Naive thymus-derived CD4-positive, alpha-beta T cell (primary cell): ENCODE data around the gene VWDE. TPM values are rescaled to one million over a fixed set of nuclear protein-coding genes. Genes with fewer than 3 reads are reported as not detected.
"Not testable (repeated sequence)": the region's sequence is repeated elsewhere in the genome, so short reads cannot be mapped to it uniquely, and the experiment has no call there.

ENCODE experiments used
- ATAC-seq: fragments of 150-1000 bp; cut with Tn5 transposase; 2 replicates; pipeline ENCODE4 v1.10.0; 2021; ENCODE audit warnings: mild to moderate bottlenecking, moderate library complexity
- CTCF ChIA-PET: fragments of 350-600 bp; sonication (Branson Sonifier 250); formaldehyde crosslinking; loops from one replicate; lab custom pipeline; 2021; ENCODE audit warnings: antibody characterized with exemption; lab: Charles Lee
- POLR2A ChIA-PET: fragments of 350-600 bp; sonication (Branson Sonifier 250); formaldehyde crosslinking; loops from one replicate; lab custom pipeline; 2021; ENCODE audit warnings: antibody characterized with exemption, inconsistent platforms; lab: Charles Lee
- DNase-seq, 9 donors: peaks; one replicate each; pipeline versions ENCODE4 v3.0.0 to v3.0.0-alpha.2; 2020 to 2022; ENCODE audit warnings: mixed read lengths in 1 of 9
- H3K27ac ChIP-seq: one replicate; pipeline ENCODE4 v1.7.0; 2013; ENCODE audit warnings: mild to moderate bottlenecking, low read depth, low read length, moderate library complexity
- H3K27me3 ChIP-seq, 2 donors: one replicate each; pipeline ENCODE4 v1.7.0; 2013; ENCODE audit warnings: low read length in 2 of 2, mild to moderate bottlenecking in 2 of 2, moderate library complexity in 2 of 2; ENCODE audit not compliant: control insufficient read depth in 2 of 2, insufficient read depth in 2 of 2
- H3K36me3 ChIP-seq, 3 experiments: 1 replicate in 2 of 3; 2 replicates in 1 of 3; pipeline ENCODE4 v1.7.0; 2013; ENCODE audit warnings: low read length in 3 of 3, mild to moderate bottlenecking in 3 of 3, moderate library complexity in 1 of 3; ENCODE audit not compliant: insufficient read depth in 3 of 3, control insufficient read depth in 2 of 3
- H3K4me1 ChIP-seq, 2 donors: one replicate each; pipeline ENCODE4 v1.7.0; 2013; ENCODE audit warnings: low read length in 2 of 2, mild to moderate bottlenecking in 2 of 2, moderate library complexity in 1 of 2; ENCODE audit not compliant: control insufficient read depth in 2 of 2, insufficient read depth in 2 of 2
- H3K4me3 ChIP-seq: 2 replicates; pipeline ENCODE4 v1.7.0; 2013; ENCODE audit warnings: mild to moderate bottlenecking, low read length
- H3K9me3 ChIP-seq, 3 experiments: 1 replicate in 2 of 3; 2 replicates in 1 of 3; pipeline ENCODE4 v1.7.0; 2013; ENCODE audit warnings: low read length in 3 of 3; ENCODE audit not compliant: control insufficient read depth in 2 of 3
- H3K27ac Mint-ChIP-seq, 9 donors: one replicate each; pipeline ENCODE4 v1.8.0; 2020 to 2022; ENCODE audit warnings: mixed read lengths in 9 of 9, mild to moderate bottlenecking in 8 of 9, moderate library complexity in 5 of 9, inconsistent platforms in 2 of 9
- H3K27me3 Mint-ChIP-seq, 5 donors: one replicate each; pipeline ENCODE4 v1.8.0; 2021 to 2022; ENCODE audit warnings: mixed read lengths in 5 of 5, mild to moderate bottlenecking in 1 of 5
- H3K36me3 Mint-ChIP-seq, 5 donors: one replicate each; pipeline ENCODE4 v1.8.0; 2020 to 2022; ENCODE audit warnings: mixed read lengths in 5 of 5, mild to moderate bottlenecking in 3 of 5, inconsistent platforms in 1 of 5
- H3K4me1 Mint-ChIP-seq, 7 donors: one replicate each; pipeline ENCODE4 v1.8.0; 2020 to 2022; ENCODE audit warnings: mixed read lengths in 7 of 7, mild to moderate bottlenecking in 3 of 7, inconsistent platforms in 1 of 7
- H3K4me3 Mint-ChIP-seq, 10 donors: one replicate each; pipeline ENCODE4 v1.8.0; 2020 to 2022; ENCODE audit warnings: mild to moderate bottlenecking in 10 of 10, mixed read lengths in 10 of 10, moderate library complexity in 6 of 10, inconsistent platforms in 2 of 10
- H3K9me3 Mint-ChIP-seq, 11 donors: one replicate each; pipeline ENCODE4 v1.8.0; 2020 to 2022; ENCODE audit warnings: mixed read lengths in 11 of 11, mild to moderate bottlenecking in 4 of 11, inconsistent platforms in 1 of 11, moderate library complexity in 1 of 11
- intact Hi-C, 2 donors: fragments of 100-400 bp; cut with micrococcal nuclease; formaldehyde crosslinking; loops; one replicate each; pipeline ENCODE4 v1.15.1; 2023
- polyA plus RNA-seq, 2 donors: library from polyadenylated mRNA; unstranded; fragments of 300-500 nt; fragmentation: Illumina TruSeq; gene quantifications; one replicate each; pipeline ENCODE4 v1.2.3, GENCODE V29; 2021
- total RNA-seq, 6 experiments: library from RNA in 5 of 6; stranded (reverse) in 5 of 6; gene quantifications; 1 replicate in 5 of 6; 2 replicates in 1 of 6; pipeline ENCODE4 v1.2.3 and lab custom pipeline; 2021 to 2026

Gene VWDE
- total RNA-seq (1 to 10 TPM; 1.3 to 4.9 (median 3.9) TPM), polyA plus RNA-seq (under 1 TPM; 0.13 to 0.76 TPM), total RNA-seq (lab: John Stamatoyannopoulos, UW) (7.4 reads per million, percentile 30 among the genes with 10 or more reads in this experiment)

- ATAC-seq (peak; percentile 89), DNase-seq (peak; percentile 3 to 74 (median 29))
- H3K9me3 ChIP-seq, result peaks cover 0 to 3% (median 0%) of the 10 kb centered on the region in 3 experiments
- intact Hi-C loops, result loop anchor here (1.0 to 5.0 kb wide), 6 partner anchors 14 to 283 kb away; partner anchors contain the start of gene TMEM106B (in 2 of the 2)
- Mint-ChIP-seq H3K9me3 (peaks cover under 1 to 10% (median 2%) of the 10 kb centered on the region in 11 donors), H3K27ac (peak within 1 kb of the TSS in 6 of 9 donors; percentile 14 to 89 (median 82)), H3K36me3 (peaks cover 0 to 5% (median 0%) of the 10 kb centered on the region in 5 donors), H3K4me1 (peaks cover 11 to 20% (median 16%) of the 10 kb centered on the region in 7 donors), H3K4me3 (peak within 1 kb of the TSS; percentile 80 to 96 (median 88)), H3K27me3 (peaks cover 14 to 44% (median 25%) of the 10 kb centered on the region in 5 donors)
- ChIA-PET POLR2A (no interaction called here), CTCF (no interaction called here)
- H3K36me3 ChIP-seq, result no peaks in the 10 kb centered on the region
- no peaks in the 10 kb centered on the region for H3K4me1 ChIP-seq
- peak within 1 kb of the TSS; percentile 38 for H3K27ac ChIP-seq
- H3K27me3 ChIP-seq, result no peaks in the 10 kb centered on the region
- peak within 1 kb of the TSS; percentile 62 for H3K4me3 ChIP-seq
Observed at GRCh38 chr7:12403287-12404181, at the start of gene VWDE. Gene VWDE (minus strand): TSS chr7:12403865. CDS start chr7:12403716, 149 bp downstream.

- H3K27ac ChIP-seq, H3K36me3 ChIP-seq, H3K4me1 ChIP-seq, H3K9me3 Mint-ChIP-seq, intact Hi-C loops, H3K4me3 Mint-ChIP-seq, H3K9me3 ChIP-seq, CTCF ChIA-PET, POLR2A ChIA-PET, H3K27me3 ChIP-seq, H3K4me1 Mint-ChIP-seq, DNase-seq, ATAC-seq, H3K4me3 ChIP-seq, H3K27ac Mint-ChIP-seq, H3K36me3 Mint-ChIP-seq: not testable (repeated sequence)
- peaks cover 4 to 24% (median 9%) of the 10 kb centered on the region in 5 donors for H3K27me3 Mint-ChIP-seq
Observed at GRCh38 chr7:12453136-12453535, 49.5 kb upstream of the VWDE start.

GRCh38 chr7:12450615-12451014, 47.0 kb upstream of the VWDE start:
- Mint-ChIP-seq H3K27me3 (peaks cover 4 to 20% (median 5%) of the 10 kb centered on the region in 5 donors), H3K36me3 (peaks cover 0 to 4% (median 0%) of the 10 kb centered on the region in 5 donors), H3K4me1 (no peaks in the 10 kb centered on the region), H3K9me3 (peaks cover 0 to 10% (median 0%) of the 10 kb centered on the region in 11 donors), H3K4me3 (no peak overlapping the region), H3K27ac (no peak overlapping the region)
- ATAC-seq, result no peak
- H3K4me1 ChIP-seq, result no peaks in the 10 kb centered on the region
- ChIA-PET POLR2A (no interaction called here), CTCF (no interaction called here)
- no peaks in the 10 kb centered on the region for H3K36me3 ChIP-seq
- no peak overlapping the region for H3K27ac ChIP-seq
- intact Hi-C loops, result no loop called here
- no peak for DNase-seq
- H3K4me3 ChIP-seq, result no peak overlapping the region
- no peaks in the 10 kb centered on the region for H3K27me3 ChIP-seq
- no peaks in the 10 kb centered on the region for H3K9me3 ChIP-seq

- H3K9me3 Mint-ChIP-seq, result peaks cover 0 to under 1% (median 0%) of the 10 kb centered on the region in 11 donors
- H3K36me3 Mint-ChIP-seq, result no peaks in the 10 kb centered on the region
- ChIA-PET POLR2A (no interaction called here), CTCF (no interaction called here)
- ATAC-seq (no peak), DNase-seq (no peak)
- intact Hi-C loops, result no loop called here
- no peaks in the 10 kb centered on the region for H3K4me1 Mint-ChIP-seq
- H3K4me3 Mint-ChIP-seq, result no peak overlapping the region
- peaks cover 0 to 23% (median 11%) of the 10 kb centered on the region in 5 donors for H3K27me3 Mint-ChIP-seq
- H3K27me3 ChIP-seq, result no peaks in the 10 kb centered on the region
- H3K36me3 ChIP-seq, result no peaks in the 10 kb centered on the region
- no peaks in the 10 kb centered on the region for H3K4me1 ChIP-seq
- H3K9me3 ChIP-seq, result no peaks in the 10 kb centered on the region
- H3K4me3 ChIP-seq, result no peak overlapping the region
- H3K27ac Mint-ChIP-seq, result no peak overlapping the region
- no peak overlapping the region for H3K27ac ChIP-seq
Observed at GRCh38 chr7:12444785-12445184, 41.1 kb upstream of the VWDE start.

- no peaks in the 10 kb centered on the region for H3K36me3 ChIP-seq
- no peaks in the 10 kb centered on the region for H3K27me3 ChIP-seq
- no peaks in the 10 kb centered on the region for H3K36me3 Mint-ChIP-seq
- no peak overlapping the region for H3K27ac Mint-ChIP-seq
- intact Hi-C loops, result no loop called here
- H3K4me3 ChIP-seq, result no peak overlapping the region
- POLR2A ChIA-PET, result no interaction called here
- no peaks in the 10 kb centered on the region for H3K9me3 ChIP-seq
- no peaks in the 10 kb centered on the region for H3K4me1 ChIP-seq
- H3K27ac ChIP-seq, result no peak overlapping the region
- peaks cover 0 to 21% (median 6%) of the 10 kb centered on the region in 5 donors for H3K27me3 Mint-ChIP-seq
- no peaks in the 10 kb centered on the region for H3K9me3 Mint-ChIP-seq
- no peak for ATAC-seq
- DNase-seq, result no peak
- H3K4me1 Mint-ChIP-seq, result no peaks in the 10 kb centered on the region
- no peak overlapping the region for H3K4me3 Mint-ChIP-seq
- CTCF ChIA-PET, result no interaction called here
Observed at GRCh38 chr7:12440229-12440628, 36.6 kb upstream of the VWDE start.

- no peaks in the 10 kb centered on the region for H3K4me1 Mint-ChIP-seq
- ATAC-seq, result no peak
- peaks cover 0 to 22% (median 5%) of the 10 kb centered on the region in 5 donors for H3K27me3 Mint-ChIP-seq
- H3K27ac ChIP-seq, result no peak overlapping the region
- DNase-seq, result no peak
- intact Hi-C loops, result no loop called here
- H3K36me3 ChIP-seq, result no peaks in the 10 kb centered on the region
- H3K27me3 ChIP-seq, result no peaks in the 10 kb centered on the region
- no peak overlapping the region for H3K4me3 ChIP-seq
- H3K27ac Mint-ChIP-seq, result no peak overlapping the region
- no peak overlapping the region for H3K4me3 Mint-ChIP-seq
- ChIA-PET POLR2A (no interaction called here), CTCF (interaction anchor here (1.1 to 1.5 kb wide), 2 partner anchors 21 to 53 kb away, joined by 3 read pairs; no protein-coding TSS in a partner anchor)
- H3K36me3 Mint-ChIP-seq, result no peaks in the 10 kb centered on the region
- H3K4me1 ChIP-seq, result no peaks in the 10 kb centered on the region
- no peaks in the 10 kb centered on the region for H3K9me3 Mint-ChIP-seq
- H3K9me3 ChIP-seq, result no peaks in the 10 kb centered on the region
Observed at GRCh38 chr7:12436896-12437535, 33.4 kb upstream of the VWDE start.
